ENCODE measurements around the gene MTMR12. TPM values are rescaled to one million over a fixed set of nuclear protein-coding genes. Genes with fewer than 3 reads are reported as not detected.
A peak's percentile ranks its signal among the peaks of the same experiment; 100 is the strongest.

MTMR12 gene
- total RNA-seq, 2 experiments from 2014 or later, result 33.6 to 71.9 TPM

GRCh38 chr5:32278406-32278805 lies 34.3 kb downstream of the MTMR12 start:
- H2AFZ ChIP-seq (ENCODE audit: low read length), result no peak overlapping the region
- peaks cover 42% of the 10 kb centered on the region for H3K4me1 ChIP-seq (ENCODE audit: insufficient read depth, low read length, poor library complexity, severe bottlenecking)
- peaks cover 61% of the 10 kb centered on the region for H3K79me2 ChIP-seq (ENCODE audit: insufficient read depth, low read depth, low read length)
- POLR2A ChIA-PET, result interaction anchor here (0.7 kb wide), 1 partner anchor 120 kb away, joined by 3 read pairs; no protein-coding TSS in a partner anchor
- no peaks in the 10 kb centered on the region for H3K9me2 ChIP-seq (ENCODE audit: insufficient read depth, low read length)
- no peaks in the 10 kb centered on the region for H4K20me1 ChIP-seq (ENCODE audit: insufficient read depth, low read length)
- H3K4me3 ChIP-seq (ENCODE audit: low read depth, low read length, poor library complexity, severe bottlenecking), result no peak overlapping the region
- no peak overlapping the region for H3K4me2 ChIP-seq (ENCODE audit: low read length)
- CTCF ChIA-PET (ENCODE audit: unreplicated experiment), result no interaction called here
- TF ChIP-seq CTCF (conservative IDR thresholded peaks at IDR 0.05; ENCODE audit: low read length) (no peak), EZH2phosphoT487 (IDR thresholded peaks at IDR 0.05; ENCODE audit: borderline replicate concordance, low read depth, low read length) (no peak)
- no peak for DNase-seq (ENCODE audit: low spot score)
- BruUV-seq (replicated peaks), result no TSS peak
- H3K27ac ChIP-seq (ENCODE audit: low read depth, low read length, poor library complexity, severe bottlenecking), result no peak overlapping the region
- intact Hi-C loops (cut with micrococcal nuclease; ENCODE audit: unreplicated experiment), result no loop called here
- H3K36me3 ChIP-seq (ENCODE audit: insufficient read depth, low read length), result peaks cover 91% of the 10 kb centered on the region
- no peaks in the 10 kb centered on the region for H3K9me3 ChIP-seq (ENCODE audit: low read length)

- ChIA-PET POLR2A (interaction anchor here (1.3 kb wide), 1 partner anchor 8 kb away, joined by 3 read pairs; no protein-coding TSS in a partner anchor), CTCF (ENCODE audit: unreplicated experiment) (no interaction called here)
- H3K4me2 ChIP-seq (ENCODE audit: low read length), result no peak overlapping the region
- BruUV-seq (replicated peaks), result no TSS peak
- intact Hi-C loops (cut with micrococcal nuclease; ENCODE audit: unreplicated experiment), result loop anchor here (2.0 kb wide), 1 partner anchor 35 kb away; the partner anchor contains the start of gene MTMR12
- no peak overlapping the region for H3K27ac ChIP-seq (ENCODE audit: low read depth, low read length, poor library complexity, severe bottlenecking)
- no peaks in the 10 kb centered on the region for H3K9me3 ChIP-seq (ENCODE audit: low read length)
- H3K4me1 ChIP-seq (ENCODE audit: insufficient read depth, low read length, poor library complexity, severe bottlenecking), result peaks cover 42% of the 10 kb centered on the region
- H3K9me2 ChIP-seq (ENCODE audit: insufficient read depth, low read length), result no peaks in the 10 kb centered on the region
- H3K79me2 ChIP-seq (ENCODE audit: insufficient read depth, low read depth, low read length), result peaks cover 55% of the 10 kb centered on the region
- no peak for TF ChIP-seq CTCF (conservative IDR thresholded peaks at IDR 0.05; ENCODE audit: low read length)
- no peak for TF ChIP-seq EZH2phosphoT487 (IDR thresholded peaks at IDR 0.05; ENCODE audit: borderline replicate concordance, low read depth, low read length)
- no peak overlapping the region for H3K4me3 ChIP-seq (ENCODE audit: low read depth, low read length, poor library complexity, severe bottlenecking)
- no peak overlapping the region for H2AFZ ChIP-seq (ENCODE audit: low read length)
- peaks cover 91% of the 10 kb centered on the region for H3K36me3 ChIP-seq (ENCODE audit: insufficient read depth, low read length)
- DNase-seq (ENCODE audit: low spot score), result no peak
- H4K20me1 ChIP-seq (ENCODE audit: insufficient read depth, low read length), result no peaks in the 10 kb centered on the region
Measured at GRCh38 chr5:32277798-32278197, 34.9 kb downstream of the MTMR12 start.

DNA sequence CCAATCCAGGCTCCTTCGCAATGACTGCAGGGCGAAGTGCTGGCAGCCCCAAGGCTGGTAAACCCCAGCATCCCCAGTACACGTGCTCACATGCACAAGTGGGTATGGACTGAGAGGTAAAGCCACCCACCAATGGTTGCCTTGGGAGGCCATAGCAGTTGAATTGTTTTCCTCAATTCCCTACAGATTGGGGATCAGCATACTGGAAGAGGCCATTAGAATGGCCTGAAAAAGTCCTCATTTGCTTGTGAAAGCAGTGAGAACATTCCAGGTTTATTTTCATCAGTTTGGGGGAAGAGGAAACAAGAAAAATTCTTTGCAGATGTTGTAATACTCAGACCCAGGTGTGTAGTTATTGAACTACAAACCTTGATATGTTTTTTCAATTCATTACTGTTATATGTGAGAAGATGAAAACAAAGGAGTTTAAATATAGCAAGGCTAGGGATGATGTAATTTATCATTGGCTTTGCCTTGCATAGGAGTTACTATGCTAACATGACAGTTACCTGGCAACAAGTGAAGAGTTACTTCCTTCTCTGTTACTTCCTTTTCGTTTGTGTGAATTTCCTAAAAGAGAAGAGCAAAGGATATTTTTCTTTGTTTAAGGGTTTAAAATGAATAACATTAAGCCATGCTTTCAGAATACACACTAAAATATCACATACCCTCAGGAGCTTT lies 36.4 kb downstream of the MTMR12 start:
- DNase-seq (ENCODE audit: low spot score), result peak; percentile 64
- ChIA-PET CTCF (ENCODE audit: unreplicated experiment) (no interaction called here), POLR2A (interaction anchor here (0.7 to 1.3 kb wide), 6 partner anchors 10 to 208 kb away, joined by 3 to 5 read pairs (median 3); no protein-coding TSS in a partner anchor)
- Histone ChIP-seq H3K79me2 (ENCODE audit: insufficient read depth, low read depth, low read length) (peaks cover 49% of the 10 kb centered on the region), H4K20me1 (ENCODE audit: insufficient read depth, low read length) (no peaks in the 10 kb centered on the region), H3K4me2 (ENCODE audit: low read length) (peak overlapping the region; percentile 30; the same call in 1 of the 2 replicates), H3K9me3 (ENCODE audit: low read length) (no peaks in the 10 kb centered on the region), H3K36me3 (ENCODE audit: insufficient read depth, low read length) (peaks cover 90% of the 10 kb centered on the region), H3K27ac (ENCODE audit: low read depth, low read length, poor library complexity, severe bottlenecking) (peak overlapping the region; percentile 58), H3K9me2 (ENCODE audit: insufficient read depth, low read length) (no peaks in the 10 kb centered on the region), H3K4me1 (ENCODE audit: insufficient read depth, low read length, poor library complexity, severe bottlenecking) (peaks cover 42% of the 10 kb centered on the region), H3K4me3 (ENCODE audit: low read depth, low read length, poor library complexity, severe bottlenecking) (no peak overlapping the region), H2AFZ (ENCODE audit: low read length) (no peak overlapping the region)
- TF ChIP-seq EZH2phosphoT487 (IDR thresholded peaks at IDR 0.05; ENCODE audit: borderline replicate concordance, low read depth, low read length), result no peak
- TF ChIP-seq CTCF (conservative IDR thresholded peaks at IDR 0.05; ENCODE audit: low read length), result no peak
- intact Hi-C loops (cut with micrococcal nuclease; ENCODE audit: unreplicated experiment), result loop anchor here (2.0 kb wide), 1 partner anchor 36 kb away; the partner anchor contains the start of gene MTMR12
- no TSS peak for BruUV-seq (replicated peaks)
